ENCODE results near the gene ZFP2.

Gene ZFP2

GRCh38 chr5:178899289-178899688, 3.6 kb downstream of the ZFP2 start:
- Mint-ChIP-seq H3K36me3 (peaks cover 9 to 30% of the 10 kb centered on the region in 2 donors), H3K27me3 (no peaks in the 10 kb centered on the region), H3K4me1 (peaks cover 9 to 20% of the 10 kb centered on the region in 2 donors), H3K9me3 (peaks cover 12 to 15% of the 10 kb centered on the region in 2 donors), H3K27ac (no peak overlapping the region), H3K4me3 (no peak overlapping the region)
- DNase-seq (no peak), ATAC-seq (replicated peaks) (no peak)

GRCh38 chr5:178902849-178903248, 7.1 kb downstream of the ZFP2 start:
- peaks cover 15% of the 10 kb centered on the region in 2 donors for H3K9me3 Mint-ChIP-seq

DNA sequence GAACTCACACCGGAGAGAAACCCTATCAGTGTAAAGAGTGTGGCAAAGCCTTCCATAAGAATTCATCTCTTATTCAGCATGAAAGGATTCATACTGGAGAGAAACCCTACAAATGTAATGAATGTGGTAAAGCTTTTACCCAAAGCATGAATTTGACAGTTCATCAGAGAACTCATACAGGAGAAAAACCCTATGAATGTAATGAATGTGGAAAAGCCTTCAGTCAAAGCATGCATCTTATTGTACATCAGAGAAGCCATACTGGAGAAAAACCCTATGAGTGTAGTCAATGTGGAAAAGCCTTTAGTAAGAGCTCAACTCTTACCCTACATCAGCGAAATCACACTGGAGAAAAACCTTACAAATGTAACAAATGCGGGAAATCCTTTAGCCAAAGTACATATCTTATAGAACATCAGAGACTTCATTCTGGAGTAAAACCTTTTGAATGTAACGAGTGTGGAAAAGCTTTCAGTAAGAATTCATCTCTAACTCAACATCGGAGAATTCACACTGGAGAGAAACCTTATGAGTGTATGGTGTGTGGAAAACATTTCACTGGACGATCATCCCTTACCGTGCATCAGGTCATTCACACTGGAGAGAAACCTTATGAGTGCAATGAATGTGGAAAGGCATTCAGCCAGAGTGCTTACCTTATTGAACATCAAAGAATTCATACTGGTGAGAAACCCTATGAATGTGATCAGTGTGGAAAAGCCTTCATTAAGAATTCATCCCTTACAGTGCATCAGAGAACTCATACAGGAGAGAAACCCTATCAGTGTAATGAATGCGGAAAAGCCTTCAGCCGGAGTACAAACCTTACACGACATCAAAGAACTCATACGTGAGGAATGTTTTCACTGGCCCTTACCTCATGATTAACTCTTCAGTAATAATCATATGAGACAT, 36.4 kb downstream of the ZFP2 start:
- no peaks in the 10 kb centered on the region for H3K27me3 Mint-ChIP-seq
- DNase-seq (no peak), ATAC-seq (replicated peaks) (no peak)
- no peak overlapping the region for H3K4me3 Mint-ChIP-seq
- peaks cover 55 to 85% of the 10 kb centered on the region in 2 donors for H3K36me3 Mint-ChIP-seq
- H3K9me3 Mint-ChIP-seq, result peaks cover 53 to 62% of the 10 kb centered on the region in 2 donors
- no peaks in the 10 kb centered on the region for H3K4me1 Mint-ChIP-seq
- no peak overlapping the region for H3K27ac Mint-ChIP-seq

More at GRCh38 chr5:178902849-178903248, 7.1 kb downstream of the ZFP2 start:
- DNase-seq (no peak), ATAC-seq (replicated peaks) (no peak)
- peaks cover 7 to 11% of the 10 kb centered on the region in 2 donors for H3K4me1 Mint-ChIP-seq
- no peak overlapping the region for H3K27ac Mint-ChIP-seq
- peaks cover 11 to 36% of the 10 kb centered on the region in 2 donors for H3K36me3 Mint-ChIP-seq
- no peak overlapping the region for H3K4me3 Mint-ChIP-seq
- no peaks in the 10 kb centered on the region for H3K27me3 Mint-ChIP-seq

DNA sequence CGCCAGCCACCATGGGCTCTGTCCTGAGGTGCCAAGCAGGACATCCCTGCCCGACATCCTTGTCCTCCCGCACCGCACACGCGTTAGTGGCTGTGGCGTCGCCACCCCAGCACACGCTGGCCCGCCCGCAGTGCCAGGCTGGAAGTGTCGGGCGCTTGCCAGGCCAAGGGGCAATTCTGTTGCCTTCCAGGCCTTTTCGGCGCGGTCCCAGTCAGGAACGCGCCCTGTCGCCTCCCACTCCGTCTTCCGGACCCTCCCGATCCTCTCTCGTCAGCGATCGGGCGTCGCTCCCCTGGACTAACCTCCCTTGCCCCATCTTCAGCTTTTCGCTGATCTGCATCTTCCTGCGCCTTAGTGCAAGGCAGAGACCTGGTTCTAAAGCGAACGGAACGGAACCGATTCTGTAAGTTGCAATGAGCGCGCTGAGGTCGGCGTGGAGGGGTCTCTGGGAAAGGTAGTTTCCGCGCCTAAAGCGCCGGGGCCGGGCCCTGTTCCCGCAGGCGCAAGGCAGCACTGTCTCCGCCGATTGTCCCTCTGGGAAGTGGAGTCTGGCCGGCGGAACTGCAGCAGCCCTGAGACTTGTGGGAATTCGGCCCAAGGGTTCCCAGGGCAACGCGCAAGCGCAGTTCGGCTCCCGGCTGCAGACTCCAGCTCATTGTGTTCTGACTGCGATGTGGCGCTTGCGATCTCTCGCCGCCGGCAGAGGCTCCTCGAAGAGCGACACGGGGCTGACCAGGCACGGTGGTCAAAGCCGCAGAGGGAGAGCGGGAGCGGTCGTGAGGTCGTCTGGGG, 45.1 kb downstream of the ZFP2 start, which contains the start of gene ZNF454:
Gene ZNF454, plus strand, starts transcription at position 630 of the 792 bp plus-strand sequence. CDS start 1,594 bp downstream, outside the sequence.
- H3K27ac Mint-ChIP-seq, result no peak within 1 kb of the TSS
- peaks cover 27 to 34% of the 10 kb centered on the region in 2 donors for H3K27me3 Mint-ChIP-seq
- peaks cover 49 to 55% of the 10 kb centered on the region in 2 donors for H3K9me3 Mint-ChIP-seq
- no peaks in the 10 kb centered on the region for H3K4me1 Mint-ChIP-seq
- H3K4me3 Mint-ChIP-seq, result peak within 1 kb of the TSS in 1 of 2 donors; percentile 34
- no peak for DNase-seq
- no peak for ATAC-seq (replicated peaks)
- H3K36me3 Mint-ChIP-seq, result peaks cover 31 to 32% of the 10 kb centered on the region in 2 donors

- peak overlapping the region in 1 of 2 donors; percentile 34 for H3K4me3 Mint-ChIP-seq
- ATAC-seq (replicated peaks), result no peak
Measured at GRCh38 chr5:178941361-178941760, 45.6 kb downstream of the ZFP2 start.

GRCh38 chr5:178965465-178966055, 69.8 kb downstream of the ZFP2 start:
- Mint-ChIP-seq H3K4me1 (no peaks in the 10 kb centered on the region), H3K9me3 (peaks cover 54 to 59% of the 10 kb centered on the region in 2 donors), H3K36me3 (peaks cover 12 to 31% of the 10 kb centered on the region in 2 donors), H3K27ac (no peak overlapping the region), H3K4me3 (no peak overlapping the region), H3K27me3 (no peaks in the 10 kb centered on the region)
- no peak for DNase-seq
- no peak for ATAC-seq (replicated peaks)

More at GRCh38 chr5:178941361-178941760, 45.6 kb downstream of the ZFP2 start:
- Mint-ChIP-seq H3K4me1 (no peaks in the 10 kb centered on the region), H3K27ac (no peak overlapping the region), H3K9me3 (peaks cover 45 to 52% of the 10 kb centered on the region in 2 donors), H3K36me3 (peaks cover 25 to 28% of the 10 kb centered on the region in 2 donors), H3K27me3 (peaks cover 27 to 34% of the 10 kb centered on the region in 2 donors)
- no peak for DNase-seq

DNA sequence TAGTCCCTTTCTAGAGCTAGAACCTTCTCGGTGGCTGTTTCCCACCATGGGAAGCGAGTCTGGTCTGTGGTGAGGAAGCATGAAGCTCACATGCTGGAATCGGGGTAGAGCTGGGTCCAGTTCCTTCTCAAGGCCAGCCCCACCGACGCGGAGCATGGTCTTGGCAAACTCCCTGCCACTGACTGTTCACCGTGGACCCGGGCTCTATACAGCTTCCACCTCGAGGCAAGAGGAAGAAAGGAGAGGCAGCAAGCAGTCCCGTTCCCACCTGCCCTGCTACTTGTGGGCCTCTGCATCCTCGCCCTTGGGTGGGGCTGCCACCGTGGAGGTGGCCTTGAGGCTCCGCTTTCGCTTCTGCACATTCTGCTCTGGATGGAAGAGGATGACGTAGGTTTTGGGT, 85.7 kb downstream of the ZFP2 start:
- Mint-ChIP-seq H3K27me3 (no peaks in the 10 kb centered on the region), H3K27ac (no peak overlapping the region), H3K4me1 (no peaks in the 10 kb centered on the region), H3K9me3 (peaks cover 26% of the 10 kb centered on the region in 2 donors), H3K4me3 (no peak overlapping the region), H3K36me3 (peaks cover 0 to 3% of the 10 kb centered on the region in 2 donors)
- DNase-seq (no peak), ATAC-seq (replicated peaks) (no peak)

Data from stimulated activated naive B cell treated with anti-CD40 and anti-IgM and Interleukin-4, amounts not matched to agents 10 μg/mL and 1 μg/mL and 100 μg/mL, for 72 hours (primary cell).